ENCODE results near the gene FNBP1. TPM values are rescaled to one million over a fixed set of nuclear protein-coding genes. Genes with fewer than 3 reads are reported as not detected.

Gene FNBP1
- total RNA-seq, 1 experiment from 2014 or later: 36.5 TPM

- H3K4me3 Mint-ChIP-seq: no peak overlapping the region; a peak in 1 of 5 replicates
- H3K4me1 ChIP-seq (ENCODE audit: insufficient read depth, low read length): peaks cover 6% of the 10 kb centered on the region; the same call in 1 of the 2 replicates
- H3K4me2 ChIP-seq (ENCODE audit: insufficient read depth, insufficient read length, low read length): no peak overlapping the region
- H3K23me2 ChIP-seq (ENCODE audit: insufficient read length, low read depth, low read length, poor library complexity, severe bottlenecking): no peaks in the 10 kb centered on the region
- no peaks in the 10 kb centered on the region for H3K79me2 ChIP-seq (ENCODE audit: insufficient read depth, low read length)
- H2BK15ac ChIP-seq (ENCODE audit: low read depth, low read length): no peak overlapping the region
- no peak overlapping the region for H3K18ac ChIP-seq (ENCODE audit: insufficient read length, low read depth, low read length)
- no peak overlapping the region for H2BK120ac ChIP-seq (ENCODE audit: low read depth, low read length, poor library complexity, severe bottlenecking)
- no peak overlapping the region for H2BK12ac ChIP-seq (ENCODE audit: insufficient read length, low read depth, low read length)
- peaks cover 0 to 4% (median 3%) of the 10 kb centered on the region in 3 experiments; a peak in 5 of 7 replicates for H3K36me3 Mint-ChIP-seq (ENCODE audit: insufficient read depth in 1 of 3, low read depth in 3 of 3)
- H3K4me1 Mint-ChIP-seq: peaks cover 52 to 58% of the 10 kb centered on the region in 2 experiments
- H4K91ac ChIP-seq (ENCODE audit: insufficient read length, low read depth, low read length): no peak overlapping the region
- no peak overlapping the region for H3K9ac ChIP-seq (ENCODE audit: extremely low read depth, insufficient read length, low read length)
- no peak overlapping the region for H2AK5ac ChIP-seq (ENCODE audit: insufficient read length, low read length)
- H2BK20ac ChIP-seq (ENCODE audit: low read depth, low read length, poor library complexity, severe bottlenecking): no peak overlapping the region
- no peak overlapping the region for H2AFZ ChIP-seq (ENCODE audit: low read length)
- H2BK5ac ChIP-seq (ENCODE audit: insufficient read length, low read length): no peak overlapping the region
- no peak overlapping the region for H3K14ac ChIP-seq (ENCODE audit: insufficient read depth, low read length)
- no peaks in the 10 kb centered on the region for H3K79me1 ChIP-seq (ENCODE audit: insufficient read depth, low read depth, low read length, poor library complexity, severe bottlenecking)
- peak overlapping the region; percentile 14 to 37 (median 32); a peak in 1 of 7 replicates for H3K27ac Mint-ChIP-seq
- H4K5ac ChIP-seq (ENCODE audit: insufficient read length, low read depth, low read length): no peak overlapping the region
- no peak for TF ChIP-seq CTCF (conservative IDR thresholded peaks at IDR 0.05)
- H3K27me3 ChIP-seq (ENCODE audit: insufficient read depth, low read length): no peaks in the 10 kb centered on the region
- no peaks in the 10 kb centered on the region for H3K9me3 Mint-ChIP-seq
- H3K56ac ChIP-seq (ENCODE audit: insufficient read length, low read depth, low read length): no peak overlapping the region
- H4K20me1 ChIP-seq (ENCODE audit: control insufficient read depth, insufficient read depth, insufficient read length): no peaks in the 10 kb centered on the region
- no peaks in the 10 kb centered on the region for H3K9me3 ChIP-seq (ENCODE audit: control insufficient read depth, low read depth, low read length)
- no peak overlapping the region for H3K4ac ChIP-seq (ENCODE audit: low read depth, low read length)
- H4K8ac ChIP-seq (replicated peaks; ENCODE audit: insufficient read length, low read depth, low read length): no peak overlapping the region
- H3T11ph ChIP-seq (ENCODE audit: low read length): no peak overlapping the region
- H3K23ac ChIP-seq (ENCODE audit: insufficient read length, low read depth, low read length): no peak overlapping the region
- no CpG with 5 or more reads among the region's 27 CpGs for WGBS (ENCODE audit: extremely low coverage, insufficient read length, low lambda C conversion rate)
- DNase-seq: no peak
- no peaks in the 10 kb centered on the region for H3K27me3 Mint-ChIP-seq (ENCODE audit: low read depth)
- no peak overlapping the region for H3K27ac ChIP-seq (ENCODE audit: insufficient read length, low read depth, low read length)
These were observed 155.4 kb downstream of the FNBP1 start for GRCh38 chr9:129887334-129888292.
